Measurements from ENCODE around the gene RAB40C. TPM values are rescaled to one million over a fixed set of nuclear protein-coding genes. Genes with fewer than 3 reads are reported as not detected.

Gene RAB40C
- total and polyA plus RNA-seq, 9 of the 15 experiments (the other 6 are each of a cell fraction or from before 2014, with no cell fraction given) = 0.17 to 23.4 (median 8.7) TPM

- TF ChIP-seq ARID4B (CRISPR knock-in tag; IDR thresholded peaks at IDR 0.05) (no peak), E2F3 (CRISPR knock-in tag; IDR thresholded peaks at IDR 0.05) (0 out of 2 replicates have a peak, but pooled peaks have one; percentile 13), CTCF (IDR thresholded peaks at IDR 0.05 in 2 of 3, conservative IDR thresholded peaks at IDR 0.05 in 1 of 3; ENCODE audit: insufficient read depth in 2 of 3, low read depth in 1 of 3, low read length in 3 of 3) (no peak), BRD9 (IDR thresholded peaks at IDR 0.05; ENCODE audit: low read depth, partially characterized antibody) (no peak), HSF4 (CRISPR knock-in tag; IDR thresholded peaks at IDR 0.05; ENCODE audit: borderline replicate concordance) (no peak), ZNF696 (CRISPR knock-in tag; conservative IDR thresholded peaks at IDR 0.05) (no peak), PML (IDR thresholded peaks at IDR 0.05; ENCODE audit: low read length) (no peak), ZNF445 (CRISPR knock-in tag; IDR thresholded peaks at IDR 0.05; ENCODE audit: low read depth) (no peak), ZSCAN29 (IDR thresholded peaks at IDR 0.05) (no peak), ZNF583 (CRISPR knock-in tag; IDR thresholded peaks at IDR 0.05) (no peak), NFRKB (IDR thresholded peaks at IDR 0.05; ENCODE audit: low read depth) (no peak), RNF2 (IDR thresholded peaks at IDR 0.05) (no peak), RBM25 (IDR thresholded peaks at IDR 0.05; ENCODE audit: low read depth, low read length, severe bottlenecking) (no peak), ZNF766 (CRISPR knock-in tag; conservative IDR thresholded peaks at IDR 0.05) (peak; percentile 9; the same call in 1 of the 2 replicates), MAX (CRISPR knock-in tag; IDR thresholded peaks at IDR 0.05) (peak; percentile 21; the same call in 1 of the 2 replicates), TGIF2 (CRISPR knock-in tag; IDR thresholded peaks at IDR 0.05) (no peak), SMARCB1 (IDR thresholded peaks at IDR 0.05; ENCODE audit: insufficient read length, low read depth) (no peak)
- TF ChIP-seq, protein P1, sequence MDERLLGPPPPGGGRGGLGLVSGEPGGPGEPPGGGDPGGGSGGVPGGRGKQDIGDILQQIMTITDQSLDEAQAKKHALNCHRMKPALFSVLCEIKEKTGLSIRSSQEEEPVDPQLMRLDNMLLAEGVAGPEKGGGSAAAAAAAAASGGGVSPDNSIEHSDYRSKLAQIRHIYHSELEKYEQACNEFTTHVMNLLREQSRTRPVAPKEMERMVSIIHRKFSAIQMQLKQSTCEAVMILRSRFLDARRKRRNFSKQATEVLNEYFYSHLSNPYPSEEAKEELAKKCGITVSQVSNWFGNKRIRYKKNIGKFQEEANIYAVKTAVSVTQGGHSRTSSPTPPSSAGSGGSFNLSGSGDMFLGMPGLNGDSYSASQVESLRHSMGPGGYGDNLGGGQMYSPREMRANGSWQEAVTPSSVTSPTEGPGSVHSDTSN (CRISPR knock-in tag; IDR thresholded peaks at IDR 0.05; ENCODE audit: low read depth) = no peak
- TF ChIP-seq, protein P1 (tag; conservative IDR thresholded peaks at IDR 0.05; ENCODE audit: low read depth) = no peak
Measured at GRCh38 chr16:567373-568256, 22.3 kb upstream of the RAB40C start (continued).
